ENCODE results near the gene KCNQ1.

- no peak for TF ChIP-seq CTCF (IDR thresholded peaks at IDR 0.05; ENCODE audit: extremely low read depth in 1 of 2, insufficient read depth in 1 of 2, low read depth in 1 of 2, low read length in 2 of 2)
- TF ChIP-seq EZH2 (IDR thresholded peaks at IDR 0.05; ENCODE audit: borderline replicate concordance, low read depth, low read length, severe bottlenecking), result no peak
- no peak for TF ChIP-seq POLR2A (IDR thresholded peaks at IDR 0.05; ENCODE audit: low read depth, low read length)
Measured at GRCh38 chr11:2554338-2555207, 109.8 kb downstream of the KCNQ1 start.
